Panc1 (cell line): Measurements from ENCODE around the gene MGAT4A. TPM values are rescaled to one million over a fixed set of nuclear protein-coding genes. Genes with fewer than 3 reads are reported as not detected.

Experiments
- ATAC-seq: fragments of 200-7000 bp; cut with Tn5 transposase; 2 replicates; pipeline ENCODE4 v1.9.1; 2020; ENCODE audit warnings: mild to moderate bottlenecking, moderate library complexity
- BruUV-seq: library from RNA; stranded (reverse); fragments of 400-500 nt; replicated peaks from 2 replicates; lab custom pipeline; 2021; lab: Mats Ljungman, UMichigan
- CTCF ChIA-PET: fragments of 300-600 bp; sonication (Branson Sonifier 250); formaldehyde crosslinking; loops from one replicate; lab custom pipeline; 2022; ENCODE audit warnings: antibody characterized with exemption; lab: Charles Lee
- POLR2A ChIA-PET: fragments of 300-600 bp; sonication (Branson Sonifier 250); formaldehyde crosslinking; loops from one replicate; lab custom pipeline; 2022; ENCODE audit warnings: antibody characterized with exemption; lab: Charles Lee
- DNase-seq: peaks from one replicate; pipeline ENCODE4 v3.0.0-alpha.2; 2010; ENCODE audit warnings: low read depth, low spot score
- H3K27ac ChIP-seq: 2 replicates; pipeline ENCODE4 v1.5.1; 2011; ENCODE audit warnings: mild to moderate bottlenecking, low read length, inconsistent platforms
- H3K27me3 ChIP-seq: fragments of 200-500 bp; sonication (Bioruptor generic); 2 replicates; pipeline ENCODE4 v1.6.0; 2014; ENCODE audit warnings: low read length, inconsistent platforms; ENCODE audit not compliant: control insufficient read depth, insufficient read depth
- H3K36me3 ChIP-seq: fragments of 200-500 bp; sonication (Bioruptor generic); 2 replicates; pipeline ENCODE4 v1.5.1; 2014; ENCODE audit warnings: inconsistent platforms, mild to moderate bottlenecking, low read length, moderate library complexity; ENCODE audit not compliant: control insufficient read depth, insufficient read depth
- H3K4me1 ChIP-seq: 2 replicates; pipeline ENCODE4 v1.5.1; 2011; ENCODE audit warnings: inconsistent platforms, mild to moderate bottlenecking, low read length, moderate library complexity; ENCODE audit not compliant: control insufficient read depth, insufficient read depth
- H3K4me3 ChIP-seq, 2 experiments: 2 replicates each; pipeline ENCODE4 v1.5.1; 2011 to 2012; ENCODE audit warnings: low read depth in 2 of 2, low read length in 2 of 2, mild to moderate bottlenecking in 2 of 2, inconsistent platforms in 1 of 2, moderate library complexity in 1 of 2
- H3K9me3 ChIP-seq: fragments of 200-500 bp; sonication (Bioruptor generic); 2 replicates; pipeline ENCODE4 v1.5.1; 2014; ENCODE audit warnings: low read depth, mild to moderate bottlenecking, inconsistent platforms, low read length, moderate library complexity; ENCODE audit not compliant: control insufficient read depth, insufficient read depth
- CTCF ChIP-seq: fragments of 450-650 bp; IDR thresholded peaks from 2 replicates; pipeline ENCODE4 v1.5.1; 2017; ENCODE audit warnings: mild to moderate bottlenecking
- POLR2AphosphoS5 ChIP-seq: IDR thresholded peaks from 2 replicates; pipeline ENCODE4 v1.6.1; 2012; ENCODE audit warnings: mild to moderate bottlenecking, low read depth, low read length, moderate library complexity
- SIN3A ChIP-seq: IDR thresholded peaks from 2 replicates; pipeline ENCODE4 v1.6.1; 2012; ENCODE audit warnings: low read depth, mild to moderate bottlenecking, low read length, moderate library complexity, borderline replicate concordance; ENCODE audit not compliant: insufficient read depth
- TCF7L2 ChIP-seq: IDR thresholded peaks from 2 replicates; pipeline ENCODE4 v1.6.1; 2011; ENCODE audit warnings: mild to moderate bottlenecking, low read depth, low read length, inconsistent platforms
- in situ Hi-C: cut with HindIII; loops from 2 replicates; pipeline ENCODE4 v1.10.0; 2016; ENCODE audit warnings: low sequenced_read_pairs, low pct_unique_long_range_greater_than_20kb
- intact Hi-C: fragments of 100-400 bp; cut with micrococcal nuclease; formaldehyde crosslinking; loops from one replicate; pipeline ENCODE4 v1.10.0; 2022; ENCODE audit not compliant: unreplicated experiment
- total RNA-seq: library from RNA; stranded (reverse); gene quantifications from one replicate; pipeline ENCODE4 v1.2.1, GENCODE V29; 2021; ENCODE audit not compliant: unreplicated experiment
- TF ChIP-seq, protein P1 (sequence below), 2 experiments: IDR thresholded peaks; 2 replicates each; pipeline ENCODE4 v1.6.1; 2011 to 2012; ENCODE audit warnings: low read depth in 2 of 2, control low read depth in 1 of 2, low read length in 1 of 2, mild to moderate bottlenecking in 1 of 2, moderate library complexity in 1 of 2; ENCODE audit not compliant: insufficient read depth in 1 of 2

The MGAT4A gene
- total RNA-seq, 1 experiment from 2014 or later, result 4.4 TPM

DNA sequence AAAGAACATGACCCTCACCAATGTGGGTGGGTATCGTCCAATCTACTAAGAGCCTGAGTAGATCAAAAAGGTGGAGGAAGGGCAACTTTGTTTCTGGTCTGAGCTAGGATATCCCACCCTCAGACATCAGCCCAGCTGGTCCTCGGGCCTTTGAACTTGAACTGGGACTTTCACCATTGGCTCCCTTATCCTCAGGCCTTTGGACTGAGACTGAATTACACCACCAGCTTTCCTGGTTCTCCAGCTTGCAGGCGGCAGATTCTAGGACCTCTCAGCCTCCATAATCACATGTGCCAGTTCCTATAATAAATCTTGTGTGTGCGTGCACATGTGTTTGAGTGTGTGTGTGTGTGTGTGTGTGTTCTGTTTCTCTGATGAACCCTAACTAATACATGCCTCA lies 10.6 kb downstream of the MGAT4A start:
- no peak for DNase-seq
- ChIA-PET POLR2A (no interaction called here), CTCF (no interaction called here)
- no TSS peak for BruUV-seq
- in situ Hi-C loops, result no loop called here
- Histone ChIP-seq H3K4me1 (no peaks in the 10 kb centered on the region), H3K27me3 (no peaks in the 10 kb centered on the region), H3K27ac (no peak overlapping the region), H3K9me3 (no peaks in the 10 kb centered on the region), H3K4me3 (no peak overlapping the region), H3K36me3 (no peaks in the 10 kb centered on the region)
- ATAC-seq, result no peak
- TF ChIP-seq, protein P1, sequence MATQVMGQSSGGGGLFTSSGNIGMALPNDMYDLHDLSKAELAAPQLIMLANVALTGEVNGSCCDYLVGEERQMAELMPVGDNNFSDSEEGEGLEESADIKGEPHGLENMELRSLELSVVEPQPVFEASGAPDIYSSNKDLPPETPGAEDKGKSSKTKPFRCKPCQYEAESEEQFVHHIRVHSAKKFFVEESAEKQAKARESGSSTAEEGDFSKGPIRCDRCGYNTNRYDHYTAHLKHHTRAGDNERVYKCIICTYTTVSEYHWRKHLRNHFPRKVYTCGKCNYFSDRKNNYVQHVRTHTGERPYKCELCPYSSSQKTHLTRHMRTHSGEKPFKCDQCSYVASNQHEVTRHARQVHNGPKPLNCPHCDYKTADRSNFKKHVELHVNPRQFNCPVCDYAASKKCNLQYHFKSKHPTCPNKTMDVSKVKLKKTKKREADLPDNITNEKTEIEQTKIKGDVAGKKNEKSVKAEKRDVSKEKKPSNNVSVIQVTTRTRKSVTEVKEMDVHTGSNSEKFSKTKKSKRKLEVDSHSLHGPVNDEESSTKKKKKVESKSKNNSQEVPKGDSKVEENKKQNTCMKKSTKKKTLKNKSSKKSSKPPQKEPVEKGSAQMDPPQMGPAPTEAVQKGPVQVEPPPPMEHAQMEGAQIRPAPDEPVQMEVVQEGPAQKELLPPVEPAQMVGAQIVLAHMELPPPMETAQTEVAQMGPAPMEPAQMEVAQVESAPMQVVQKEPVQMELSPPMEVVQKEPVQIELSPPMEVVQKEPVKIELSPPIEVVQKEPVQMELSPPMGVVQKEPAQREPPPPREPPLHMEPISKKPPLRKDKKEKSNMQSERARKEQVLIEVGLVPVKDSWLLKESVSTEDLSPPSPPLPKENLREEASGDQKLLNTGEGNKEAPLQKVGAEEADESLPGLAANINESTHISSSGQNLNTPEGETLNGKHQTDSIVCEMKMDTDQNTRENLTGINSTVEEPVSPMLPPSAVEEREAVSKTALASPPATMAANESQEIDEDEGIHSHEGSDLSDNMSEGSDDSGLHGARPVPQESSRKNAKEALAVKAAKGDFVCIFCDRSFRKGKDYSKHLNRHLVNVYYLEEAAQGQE (IDR thresholded peaks at IDR 0.05; ENCODE audit: insufficient read depth in 1 of 2, low read depth in 2 of 2, low read length in 1 of 2), result no peak
- TF ChIP-seq POLR2AphosphoS5 (no peak), SIN3A (no peak), TCF7L2 (no peak), CTCF (no peak)
- intact Hi-C loops, result no loop called here

DNA sequence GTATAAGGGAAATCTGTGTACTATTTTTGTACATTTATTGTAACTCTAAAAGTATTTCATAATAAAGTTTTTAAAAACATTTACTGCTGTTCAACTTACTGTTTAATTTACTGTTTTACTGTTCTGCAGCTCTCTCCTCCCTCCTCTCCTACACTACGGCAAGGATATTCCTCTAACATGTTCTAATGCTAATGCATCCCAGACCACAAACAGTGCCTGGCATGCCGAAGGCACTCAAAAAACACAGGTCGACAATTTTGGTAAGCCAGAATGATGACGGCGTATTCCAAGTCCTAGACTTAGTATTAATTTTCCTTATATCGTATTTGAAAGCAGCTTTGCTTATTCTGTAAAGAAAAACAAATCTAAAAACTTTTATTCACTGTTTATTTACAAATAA lies 13.3 kb downstream of the MGAT4A start:
- Histone ChIP-seq H3K27ac (no peak overlapping the region), H3K27me3 (no peaks in the 10 kb centered on the region), H3K36me3 (no peaks in the 10 kb centered on the region), H3K9me3 (no peaks in the 10 kb centered on the region), H3K4me1 (no peaks in the 10 kb centered on the region), H3K4me3 (no peak overlapping the region)
- CTCF ChIA-PET, result no interaction called here
- in situ Hi-C loops (no loop called here), intact Hi-C loops (no loop called here)
- DNase-seq (no peak), ATAC-seq (no peak)
- no TSS peak for BruUV-seq
- TF ChIP-seq SIN3A, result no peak
- TF ChIP-seq POLR2AphosphoS5, result no peak
- TF ChIP-seq TCF7L2, result no peak
- no peak for TF ChIP-seq CTCF
- TF ChIP-seq, protein P1 (IDR thresholded peaks at IDR 0.05; ENCODE audit: insufficient read depth in 1 of 2, low read depth in 2 of 2, low read length in 1 of 2), result no peak
- POLR2A ChIA-PET, result no interaction called here
